Testis (tissue), 2 donors: ENCODE measurements around the gene ZC3H12D.

Experiments
- POLR2A ChIP-seq: fragments of 450-650 bp; IDR thresholded peaks from one replicate; pipeline ENCODE4 v1.6.1; 2017; ENCODE audit warnings: antibody characterized with exemption, mild to moderate bottlenecking, moderate library complexity
- TF ChIP-seq, protein P1 (sequence below), 3 experiments: fragments of 450-650 bp in 2 of 3; fragments of 200-600 bp in 1 of 3; sonication (generic) in 1 of 3; IDR thresholded peaks; one replicate each; pipeline ENCODE4 v1.5.1; 2016 to 2019; ENCODE audit warnings: antibody characterized with exemption in 3 of 3, mild to moderate bottlenecking in 2 of 3, moderate library complexity in 1 of 3

GRCh38 chr6:149433405-149433804 is 51.4 kb downstream of the ZC3H12D start:
- TF ChIP-seq, protein P1, sequence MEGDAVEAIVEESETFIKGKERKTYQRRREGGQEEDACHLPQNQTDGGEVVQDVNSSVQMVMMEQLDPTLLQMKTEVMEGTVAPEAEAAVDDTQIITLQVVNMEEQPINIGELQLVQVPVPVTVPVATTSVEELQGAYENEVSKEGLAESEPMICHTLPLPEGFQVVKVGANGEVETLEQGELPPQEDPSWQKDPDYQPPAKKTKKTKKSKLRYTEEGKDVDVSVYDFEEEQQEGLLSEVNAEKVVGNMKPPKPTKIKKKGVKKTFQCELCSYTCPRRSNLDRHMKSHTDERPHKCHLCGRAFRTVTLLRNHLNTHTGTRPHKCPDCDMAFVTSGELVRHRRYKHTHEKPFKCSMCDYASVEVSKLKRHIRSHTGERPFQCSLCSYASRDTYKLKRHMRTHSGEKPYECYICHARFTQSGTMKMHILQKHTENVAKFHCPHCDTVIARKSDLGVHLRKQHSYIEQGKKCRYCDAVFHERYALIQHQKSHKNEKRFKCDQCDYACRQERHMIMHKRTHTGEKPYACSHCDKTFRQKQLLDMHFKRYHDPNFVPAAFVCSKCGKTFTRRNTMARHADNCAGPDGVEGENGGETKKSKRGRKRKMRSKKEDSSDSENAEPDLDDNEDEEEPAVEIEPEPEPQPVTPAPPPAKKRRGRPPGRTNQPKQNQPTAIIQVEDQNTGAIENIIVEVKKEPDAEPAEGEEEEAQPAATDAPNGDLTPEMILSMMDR (IDR thresholded peaks at IDR 0.05), result no peak
- no peak for TF ChIP-seq POLR2A
